GDM1 (cell line): ENCODE data around the gene HBD.

Experiments used
- DNase-seq: peaks from one replicate; lab custom pipeline; 2025; lab: John Stamatoyannopoulos, UW

The HBD gene

DNA sequence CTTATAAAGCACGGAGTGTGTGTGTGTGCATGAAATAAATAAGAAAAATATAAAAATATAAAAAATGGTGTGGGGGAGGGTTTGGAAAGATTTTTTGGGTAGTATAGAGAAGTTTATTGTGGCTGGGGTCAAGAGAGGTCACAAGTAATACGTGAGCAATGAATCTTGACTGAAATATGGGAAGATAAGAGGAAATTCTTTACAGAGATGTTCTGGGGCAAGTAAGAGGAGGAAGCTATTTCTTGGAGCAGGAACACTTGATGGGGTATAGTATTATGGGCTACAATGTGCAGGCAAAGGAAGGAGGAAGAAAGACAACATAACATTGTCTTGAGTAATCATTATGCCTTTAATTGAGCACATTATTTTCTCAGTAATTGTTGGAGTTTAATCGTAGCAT lies 2.1 kb downstream of the HBD start:
- no peak for DNase-seq

DNA sequence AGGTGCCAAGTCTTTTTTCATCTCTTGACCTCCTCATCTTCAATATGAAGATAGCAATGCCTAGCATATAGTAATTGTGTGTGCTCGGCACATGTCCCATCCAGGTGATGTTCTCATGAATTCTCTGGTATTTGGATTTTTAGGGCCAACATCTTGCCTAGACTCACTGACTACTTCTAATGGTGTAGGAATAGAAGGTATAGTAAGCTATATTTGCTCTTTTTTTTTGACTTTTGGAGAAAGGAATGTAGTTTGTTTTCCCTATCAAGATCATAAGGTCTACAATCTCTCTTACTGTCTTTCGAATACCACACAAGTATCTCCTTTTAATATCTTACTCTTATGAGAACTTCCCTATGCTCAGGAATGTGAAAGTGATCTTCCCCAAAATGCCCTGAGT lies 3.2 kb downstream of the HBD start:
- DNase-seq, result no peak

DNA sequence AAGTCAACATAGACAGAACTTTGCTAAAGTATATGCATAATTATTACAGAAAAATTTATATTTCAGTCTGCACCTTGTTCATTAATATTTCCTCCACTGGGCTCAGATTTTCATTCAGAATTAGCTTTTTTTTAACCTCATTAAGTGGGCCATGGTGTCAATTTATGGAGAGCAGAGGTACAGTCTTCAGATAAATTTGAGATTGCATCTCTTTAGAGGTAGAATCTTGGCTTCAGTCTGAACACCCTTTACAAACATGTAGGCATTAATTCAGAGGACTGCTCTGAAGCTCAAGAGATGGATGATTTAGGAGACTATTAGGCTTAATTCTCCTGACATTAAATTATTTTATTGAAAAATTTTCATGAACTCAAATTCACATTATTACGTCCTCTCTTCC lies 4.0 kb downstream of the HBD start:
- DNase-seq, result no peak

DNA sequence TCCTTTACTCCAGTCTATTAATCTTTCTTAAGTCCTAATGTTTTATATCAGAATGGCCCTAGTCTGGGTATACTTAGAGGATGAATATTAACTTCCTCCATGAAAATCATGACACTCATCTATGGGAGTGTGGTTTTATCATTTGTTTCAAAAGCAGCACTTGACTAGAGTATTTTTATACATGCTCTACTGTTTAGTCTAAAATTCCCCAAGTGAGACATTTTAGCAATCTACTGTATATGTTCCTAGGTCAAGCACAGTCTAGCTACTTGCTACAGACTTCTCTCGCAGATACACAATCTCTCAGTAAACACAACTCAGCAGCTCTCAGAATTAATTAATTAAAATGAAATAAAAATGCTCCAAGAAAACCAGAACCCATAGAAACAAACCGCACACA lies 4.5 kb downstream of the HBD start:
- DNase-seq, result no peak

DNA sequence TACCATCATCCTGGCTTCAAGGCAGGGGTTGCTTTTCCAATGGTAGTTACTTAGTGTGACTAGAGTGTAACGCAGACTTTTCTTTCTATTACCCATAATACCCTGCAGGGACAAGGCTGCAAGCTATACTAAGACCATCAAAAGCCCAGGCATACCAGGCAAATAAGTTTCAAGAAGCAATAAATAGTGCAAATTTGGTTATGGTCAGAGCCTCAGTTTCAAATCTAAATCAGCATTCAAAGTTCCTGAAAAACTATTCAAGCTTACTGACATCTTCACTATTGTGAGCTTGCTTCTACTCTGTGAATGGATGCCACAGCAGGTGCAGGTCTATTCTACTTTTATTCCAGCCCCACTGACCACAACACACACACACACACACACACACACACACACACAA lies 4.9 kb downstream of the HBD start:
- DNase-seq, result no peak

DNA sequence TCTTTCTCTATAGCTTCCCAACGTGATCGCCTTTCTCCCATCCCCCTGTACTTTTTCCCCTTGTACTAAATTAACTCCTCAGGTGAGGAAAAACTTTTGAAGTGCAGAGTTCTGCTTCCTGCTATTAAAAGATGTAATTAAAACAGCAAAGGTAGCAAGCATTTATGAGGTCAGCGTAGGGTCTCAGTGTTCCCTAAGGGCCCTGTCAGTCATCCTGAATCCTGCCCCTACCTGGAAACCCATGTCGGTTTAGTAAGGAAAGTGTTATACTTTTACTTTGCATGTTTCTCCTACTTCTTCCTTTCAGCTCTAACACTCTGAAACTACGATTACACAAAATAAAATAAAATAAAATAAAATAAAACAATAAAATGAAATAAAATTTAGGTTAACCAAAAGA lies 6.2 kb downstream of the HBD start:
- DNase-seq, result no peak

DNA sequence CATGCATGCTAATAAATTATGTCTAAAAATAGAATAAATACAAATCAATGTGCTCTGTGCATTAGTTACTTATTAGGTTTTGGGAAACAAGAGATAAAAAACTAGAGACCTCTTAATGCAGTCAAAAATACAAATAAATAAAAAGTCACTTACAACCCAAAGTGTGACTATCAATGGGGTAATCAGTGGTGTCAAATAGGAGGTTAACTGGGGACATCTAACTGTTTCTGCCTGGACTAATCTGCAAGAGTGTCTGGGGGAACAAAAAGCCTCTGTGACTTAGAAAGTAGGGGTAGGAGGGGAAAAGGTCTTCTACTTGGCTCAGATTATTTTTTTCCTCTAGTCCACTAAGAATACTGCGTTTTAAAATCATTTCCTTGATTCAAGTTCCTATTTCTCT lies 6.6 kb downstream of the HBD start:
- no peak for DNase-seq

DNA sequence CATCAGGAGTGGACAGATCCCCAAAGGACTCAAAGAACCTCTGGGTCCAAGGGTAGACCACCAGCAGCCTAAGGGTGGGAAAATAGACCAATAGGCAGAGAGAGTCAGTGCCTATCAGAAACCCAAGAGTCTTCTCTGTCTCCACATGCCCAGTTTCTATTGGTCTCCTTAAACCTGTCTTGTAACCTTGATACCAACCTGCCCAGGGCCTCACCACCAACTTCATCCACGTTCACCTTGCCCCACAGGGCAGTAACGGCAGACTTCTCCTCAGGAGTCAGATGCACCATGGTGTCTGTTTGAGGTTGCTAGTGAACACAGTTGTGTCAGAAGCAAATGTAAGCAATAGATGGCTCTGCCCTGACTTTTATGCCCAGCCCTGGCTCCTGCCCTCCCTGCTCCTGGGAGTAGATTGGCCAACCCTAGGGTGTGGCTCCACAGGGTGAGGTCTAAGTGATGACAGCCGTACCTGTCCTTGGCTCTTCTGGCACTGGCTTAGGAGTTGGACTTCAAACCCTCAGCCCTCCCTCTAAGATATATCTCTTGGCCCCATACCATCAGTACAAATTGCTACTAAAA lies 7.5 kb downstream of the HBD start, which contains the start of gene HBB:
Gene HBB, minus strand, starts transcription at position 340 of the 579 bp plus-strand sequence. Its CDS starts 50 bp downstream, at position 290.
- no peak for DNase-seq

DNA sequence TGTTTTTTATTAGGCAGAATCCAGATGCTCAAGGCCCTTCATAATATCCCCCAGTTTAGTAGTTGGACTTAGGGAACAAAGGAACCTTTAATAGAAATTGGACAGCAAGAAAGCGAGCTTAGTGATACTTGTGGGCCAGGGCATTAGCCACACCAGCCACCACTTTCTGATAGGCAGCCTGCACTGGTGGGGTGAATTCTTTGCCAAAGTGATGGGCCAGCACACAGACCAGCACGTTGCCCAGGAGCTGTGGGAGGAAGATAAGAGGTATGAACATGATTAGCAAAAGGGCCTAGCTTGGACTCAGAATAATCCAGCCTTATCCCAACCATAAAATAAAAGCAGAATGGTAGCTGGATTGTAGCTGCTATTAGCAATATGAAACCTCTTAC lies 8.8 kb downstream of the HBD start:
- no peak for DNase-seq

DNA sequence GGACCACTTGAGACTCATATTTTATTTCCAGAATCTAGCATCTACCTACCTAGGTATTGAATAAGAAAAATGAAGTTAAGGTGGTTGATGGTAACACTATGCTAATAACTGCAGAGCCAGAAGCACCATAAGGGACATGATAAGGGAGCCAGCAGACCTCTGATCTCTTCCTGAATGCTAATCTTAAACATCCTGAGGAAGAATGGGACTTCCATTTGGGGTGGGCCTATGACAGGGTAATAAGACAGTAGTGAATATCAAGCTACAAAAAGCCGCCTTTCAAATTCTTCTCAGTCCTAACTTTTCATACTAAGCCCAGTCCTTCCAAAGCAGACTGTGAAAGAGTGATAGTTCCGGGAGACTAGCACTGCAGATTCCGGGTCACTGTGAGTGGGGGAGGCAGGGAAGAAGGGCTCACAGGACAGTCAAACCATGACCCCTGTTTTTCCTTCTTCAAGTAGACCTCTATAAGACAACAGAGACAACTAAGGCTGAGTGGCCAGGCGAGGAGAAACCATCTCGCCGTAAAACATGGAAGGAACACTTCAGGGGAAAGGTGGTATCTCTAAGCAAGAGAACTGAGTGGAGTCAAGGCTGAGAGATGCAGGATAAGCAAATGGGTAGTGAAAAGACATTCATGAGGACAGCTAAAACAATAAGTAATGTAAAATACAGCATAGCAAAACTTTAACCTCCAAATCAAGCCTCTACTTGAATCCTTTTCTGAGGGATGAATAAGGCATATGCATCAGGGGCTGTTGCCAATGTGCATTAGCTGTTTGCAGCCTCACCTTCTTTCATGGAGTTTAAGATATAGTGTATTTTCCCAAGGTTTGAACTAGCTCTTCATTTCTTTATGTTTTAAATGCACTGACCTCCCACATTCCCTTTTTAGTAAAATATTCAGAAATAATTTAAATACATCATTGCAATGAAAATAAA lies 9.5 kb downstream of the HBD start:
- DNase-seq, result peak; percentile 12

DNA sequence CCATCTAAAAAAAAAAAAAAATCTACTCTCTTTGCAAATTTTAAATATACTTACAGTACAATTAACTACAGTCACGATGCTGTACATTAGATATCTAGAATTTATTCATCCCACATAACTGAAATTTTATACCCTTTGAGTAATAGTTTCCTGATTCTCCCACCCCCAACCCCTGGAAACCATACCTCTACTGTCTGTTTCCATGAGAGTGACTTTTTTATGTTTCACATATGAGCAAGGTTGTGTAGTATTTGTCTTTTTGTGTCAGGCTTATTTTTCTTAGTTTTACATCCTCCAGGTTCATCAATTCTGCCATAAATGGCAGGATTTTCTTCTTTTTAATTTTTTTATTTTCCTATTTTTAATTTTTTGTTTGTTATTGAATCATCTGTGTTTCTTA lies 10.6 kb downstream of the HBD start:
- DNase-seq, result no peak

DNA sequence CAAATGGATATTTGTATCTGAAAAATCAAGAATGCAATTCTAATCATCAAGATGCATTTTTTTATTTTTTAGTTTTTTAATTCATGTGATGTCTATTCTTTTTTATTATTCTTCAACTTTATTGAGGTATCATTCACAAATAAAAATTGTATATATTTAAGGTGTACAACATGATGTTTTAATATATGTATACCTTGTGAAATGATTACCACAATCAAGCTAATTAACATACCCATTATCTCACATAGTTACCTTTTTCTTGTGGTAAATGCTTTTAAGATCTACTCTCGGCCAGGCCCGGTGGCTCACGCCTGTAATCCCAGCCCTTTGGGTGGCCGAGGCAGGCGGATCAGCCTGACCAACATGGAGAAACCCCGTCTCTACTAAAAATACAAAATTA lies 11.1 kb downstream of the HBD start:
- no peak for DNase-seq

DNA sequence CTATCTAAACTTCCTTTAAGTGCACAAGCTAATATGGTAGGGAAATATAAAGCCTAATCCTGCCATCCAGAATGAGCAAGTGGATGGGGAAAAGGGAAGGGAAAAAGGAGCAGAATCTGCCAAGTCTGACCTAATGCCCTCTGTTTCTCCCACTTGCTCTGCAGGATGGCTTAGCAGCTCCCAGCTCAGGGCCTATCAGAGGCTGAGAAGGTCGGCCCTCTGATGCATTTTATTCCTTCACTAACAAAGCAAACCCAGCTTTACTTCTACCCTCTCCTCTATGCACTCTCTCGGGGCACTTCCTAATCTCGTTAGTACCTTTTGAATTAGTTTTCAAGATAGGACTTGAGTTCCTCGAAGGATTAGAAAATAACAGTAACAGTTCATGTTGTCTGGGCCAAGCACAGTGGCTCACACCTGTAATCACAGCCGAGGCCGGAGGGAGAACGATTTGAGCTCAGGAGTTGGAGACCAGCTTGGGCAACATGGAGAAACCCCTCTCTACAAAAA lies 23.9 kb downstream of the HBD start:
- no peak for DNase-seq

DNA sequence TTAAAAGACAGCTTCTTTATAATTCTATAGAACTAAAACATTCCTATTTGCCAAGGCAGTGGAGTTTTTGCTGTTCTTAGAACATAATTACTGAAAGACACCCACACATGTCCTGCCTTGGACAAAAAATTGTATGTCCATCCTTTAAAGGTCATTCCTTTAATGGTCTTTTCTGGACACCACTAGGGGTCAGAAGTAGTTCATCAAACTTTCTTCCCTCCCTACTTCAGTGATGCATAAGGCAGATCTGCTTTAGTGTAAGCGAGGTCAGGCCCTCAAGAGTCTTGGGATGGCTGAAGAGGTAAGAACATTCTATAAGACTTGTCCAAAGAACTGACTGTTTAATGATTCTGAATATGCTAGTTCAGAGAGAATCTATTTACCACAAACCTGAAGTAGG lies 29.5 kb downstream of the HBD start:
- DNase-seq, result peak; percentile 52

DNA sequence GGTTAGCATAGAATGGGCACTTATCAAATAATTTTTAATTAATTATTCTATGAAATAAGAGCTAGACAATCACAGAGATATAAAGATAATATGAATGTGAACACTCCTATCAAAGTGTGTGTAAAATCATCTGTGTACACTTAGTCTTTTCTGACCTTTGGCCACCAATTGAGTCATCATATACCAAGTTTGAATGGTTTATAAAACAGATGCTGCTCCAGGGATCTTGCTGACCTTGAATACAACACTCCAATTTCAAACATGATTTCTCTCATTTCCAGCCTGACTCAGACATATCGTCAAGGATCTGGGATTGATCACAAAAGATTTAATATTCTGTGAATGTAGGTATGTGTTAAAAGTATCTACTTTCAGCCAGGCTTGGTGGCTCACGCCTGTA lies 30.9 kb downstream of the HBD start:
- DNase-seq, result no peak

DNA sequence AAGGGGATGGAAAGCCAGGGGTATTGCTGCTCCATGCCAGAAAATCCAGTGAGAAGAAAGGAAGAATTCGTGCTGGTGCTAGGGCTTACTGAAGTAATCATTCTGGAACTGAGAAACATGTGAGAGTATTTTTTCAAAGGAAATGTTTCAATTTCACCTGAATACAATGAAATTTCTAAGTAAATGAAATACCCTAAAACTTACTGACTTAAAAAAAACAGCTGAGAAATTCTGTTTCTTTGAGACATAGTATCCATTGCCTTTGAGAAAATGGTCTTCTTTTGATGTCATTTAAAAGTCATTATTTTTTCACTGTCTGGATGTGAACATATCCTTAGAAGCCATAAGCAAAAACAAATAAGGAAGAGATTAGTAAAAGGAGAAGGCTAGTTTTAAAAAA lies 33.7 kb downstream of the HBD start, which contains the start of gene OR51V1:
Gene OR51V1, minus strand, starts transcription at position 101 of the 400 bp plus-strand sequence. Its CDS starts 0 bp downstream, at position 101.
- no peak for DNase-seq

DNA sequence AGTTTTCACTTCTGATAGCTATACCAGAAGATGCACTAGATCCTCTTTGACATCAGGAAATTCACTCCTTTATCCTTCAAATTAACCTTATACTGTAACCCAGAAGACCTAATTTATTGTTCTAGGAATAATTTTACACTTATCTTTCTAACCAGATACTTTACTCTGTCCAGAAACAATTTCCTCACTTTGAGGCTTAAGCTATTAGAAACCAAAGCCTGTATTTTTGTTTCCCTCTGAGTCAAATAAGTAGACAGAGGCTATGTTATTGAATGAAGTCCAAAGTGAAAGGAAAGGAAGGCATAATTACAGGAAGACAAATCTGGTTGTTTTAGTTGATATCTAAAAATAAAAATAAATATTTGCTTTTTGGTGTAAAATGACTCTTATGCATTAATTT lies 36.0 kb downstream of the HBD start:
- no peak for DNase-seq

DNA sequence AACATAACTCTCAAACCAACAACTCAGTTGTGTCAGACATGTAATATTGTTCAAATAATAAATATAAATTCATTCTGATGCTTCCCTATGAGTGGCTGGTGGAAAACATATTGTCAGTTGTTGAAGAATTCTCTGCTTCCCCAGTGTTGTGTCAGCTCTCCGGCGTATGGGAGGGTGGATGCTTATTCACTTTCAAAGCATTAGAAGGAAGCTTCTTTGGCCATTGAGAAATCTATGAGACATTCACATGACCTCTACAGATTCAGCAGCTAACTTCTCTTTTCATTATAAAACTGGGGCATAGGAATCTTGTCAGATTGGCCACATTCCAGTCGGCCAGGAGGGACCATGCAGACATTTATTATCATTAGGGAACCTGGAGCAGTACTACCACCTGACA lies 36.7 kb downstream of the HBD start:
- no peak for DNase-seq

DNA sequence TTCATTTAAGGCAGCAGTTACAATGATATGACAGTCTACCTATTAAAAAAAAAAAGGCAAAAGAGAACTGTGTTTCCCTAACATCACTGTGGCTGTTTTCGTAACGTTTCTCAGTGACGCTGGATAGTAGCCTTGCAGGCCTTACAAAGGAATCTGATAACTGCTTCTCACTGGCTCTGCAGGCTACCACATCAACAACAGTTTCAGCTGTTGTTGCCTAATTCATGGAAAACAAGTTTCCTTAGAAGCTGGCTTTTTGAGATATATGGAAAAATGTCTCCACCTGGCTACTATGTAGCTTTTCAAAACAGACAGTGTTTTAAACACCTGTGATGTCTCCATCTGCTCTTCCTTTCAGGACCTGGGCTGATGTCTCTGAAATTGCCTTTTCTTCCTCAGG lies 37.6 kb downstream of the HBD start:
- no peak for DNase-seq

DNA sequence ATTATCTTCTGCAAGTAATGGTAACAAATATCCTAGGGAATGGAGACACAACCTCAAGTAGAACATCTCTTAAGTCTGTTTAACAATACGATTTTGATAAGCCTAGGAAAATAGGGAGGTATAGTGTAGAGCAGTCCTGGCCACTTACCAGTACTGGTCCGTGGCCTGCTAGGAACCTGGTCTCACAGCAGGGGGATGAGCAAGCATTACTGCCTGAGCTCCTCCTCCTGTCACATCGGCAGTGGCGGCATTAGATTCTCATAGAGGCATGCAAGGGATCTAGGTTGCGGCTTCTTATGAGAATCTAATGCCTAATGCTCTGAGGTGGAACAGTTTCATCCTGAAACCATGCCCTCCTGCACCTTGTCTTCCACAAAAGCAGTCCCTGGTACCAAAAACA lies 38.2 kb downstream of the HBD start:
- no peak for DNase-seq

DNA sequence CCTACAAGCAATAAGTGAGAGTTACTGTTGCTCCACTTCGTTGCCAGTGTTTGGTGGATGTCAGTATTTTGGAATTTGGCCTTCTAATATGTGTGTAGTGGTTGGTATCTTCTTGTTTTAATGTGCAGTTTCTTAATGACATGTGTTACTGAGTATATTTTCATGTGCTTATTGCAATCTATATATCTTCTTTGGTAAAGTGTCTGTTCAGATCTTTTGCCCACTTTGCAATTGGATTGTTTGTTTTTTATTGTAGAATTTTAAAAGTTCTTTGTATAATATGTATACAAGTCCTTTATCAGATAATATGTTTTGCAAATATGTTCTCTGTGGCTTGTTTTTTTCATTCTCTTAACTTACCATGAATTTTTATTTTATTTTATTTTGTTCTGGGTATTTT lies 41.5 kb downstream of the HBD start:
- no peak for DNase-seq

DNA sequence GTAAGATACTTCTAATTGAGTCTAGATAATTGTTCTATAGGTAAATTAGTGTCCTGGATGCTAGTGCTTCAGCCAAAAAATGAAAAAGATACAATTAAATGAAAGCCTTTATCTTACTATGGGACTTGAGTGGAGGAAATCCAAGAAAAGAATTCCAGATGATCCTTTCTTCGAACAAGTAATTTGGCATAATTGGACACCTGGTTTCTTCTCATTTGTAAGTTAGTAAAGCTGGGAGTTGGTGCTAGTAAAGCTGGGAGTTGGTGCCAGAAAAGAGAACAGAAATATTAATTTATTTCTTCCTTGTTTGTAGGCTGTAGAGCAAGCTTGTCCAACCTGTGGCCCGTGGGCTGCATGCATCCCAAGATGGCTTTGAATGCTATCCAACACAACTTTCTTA lies 46.1 kb downstream of the HBD start:
- DNase-seq, result no peak
